NCI-H1105 treated with DMSO at 0.1 percent for 48 hours (cell line): ENCODE results near the gene MEF2C.
A peak's percentile ranks its signal among the peaks of the same experiment; 100 is the strongest.

Source experiments
- DNase-seq: peaks from one replicate; lab custom pipeline; 2025; lab: John Stamatoyannopoulos, UW

MEF2C gene

GRCh38 chr5:88715503-88715902, 167.5 kb downstream of the MEF2C start:
- no peak for DNase-seq

GRCh38 chr5:88713818-88714217, 169.2 kb downstream of the MEF2C start:
- no peak for DNase-seq

- DNase-seq, result no peak
Measured at GRCh38 chr5:88708682-88709398, 174.1 kb downstream of the MEF2C start.

GRCh38 chr5:88708021-88708420, 175.0 kb downstream of the MEF2C start:
- DNase-seq, result no peak

- no peak for DNase-seq
Measured at GRCh38 chr5:88707216-88707965, 175.6 kb downstream of the MEF2C start.

GRCh38 chr5:88702332-88702731, 180.7 kb downstream of the MEF2C start:
- DNase-seq, result no peak

- DNase-seq, result no peak
Measured at GRCh38 chr5:88700121-88700520, 182.9 kb downstream of the MEF2C start.

GRCh38 chr5:88698290-88698689, 184.7 kb downstream of the MEF2C start:
- no peak for DNase-seq

GRCh38 chr5:88696466-88696865, 186.5 kb downstream of the MEF2C start:
- no peak for DNase-seq

GRCh38 chr5:88695931-88696330, 187.1 kb downstream of the MEF2C start:
- no peak for DNase-seq

- no peak for DNase-seq
Measured at GRCh38 chr5:88695232-88695631, 187.8 kb downstream of the MEF2C start.

GRCh38 chr5:88694023-88694679, 188.8 kb downstream of the MEF2C start:
- DNase-seq, result no peak

GRCh38 chr5:88693071-88693932, 189.7 kb downstream of the MEF2C start:
- no peak for DNase-seq

GRCh38 chr5:88691945-88692868, 190.8 kb downstream of the MEF2C start:
- no peak for DNase-seq

- no peak for DNase-seq
Measured at GRCh38 chr5:88691230-88691582, 191.8 kb downstream of the MEF2C start.

- peak; percentile 70 for DNase-seq
Measured at GRCh38 chr5:88690409-88691229, 192.4 kb downstream of the MEF2C start.

- no peak for DNase-seq
Measured at GRCh38 chr5:88689668-88690408, 193.1 kb downstream of the MEF2C start.

- DNase-seq, result no peak
Measured at GRCh38 chr5:88688984-88689667, 193.9 kb downstream of the MEF2C start.
